Astrocyte of the spinal cord (primary cell): Measurements from ENCODE around the gene RETREG3.

Source experiments
- DNase-seq: peaks from one replicate; pipeline ENCODE4 v3.0.0; 2011; ENCODE audit warnings: low read depth, low spot score
- H3K4me3 ChIP-seq: 2 replicates; pipeline ENCODE4 v1.5.1; 2011; ENCODE audit warnings: low read depth, mild to moderate bottlenecking, low read length, moderate library complexity
- CTCF ChIP-seq: IDR thresholded peaks from 2 replicates; pipeline ENCODE4 v1.5.1; 2012; ENCODE audit warnings: low read depth, mild to moderate bottlenecking, low read length, inconsistent platforms
- in situ Hi-C: cut with HindIII; loops from 2 replicates; pipeline ENCODE4 v1.10.0; 2017; ENCODE audit warnings: low sequenced_read_pairs

RETREG3 gene

GRCh38 chr17:42530952-42531454 is 78.2 kb downstream of the RETREG3 start:
- in situ Hi-C loops: no loop called here
- no peak overlapping the region for H3K4me3 ChIP-seq
- TF ChIP-seq CTCF: no peak
- DNase-seq: no peak
